GM18508 (cell line): Measurements from ENCODE around the gene OSBPL6.
"Not testable (repeated sequence)": the region's sequence is repeated elsewhere in the genome, so short reads cannot be mapped to it uniquely, and the experiment has no call there.

ENCODE experiments used
- ATAC-seq: cut with Tn5 transposase; IDR thresholded peaks from one replicate; pipeline ENCODE4 v1.9.1; 2021; ENCODE audit warnings: moderate number of reproducible peaks; ENCODE audit not compliant: insufficient read depth, unreplicated experiment

Gene OSBPL6

GRCh38 chr2:178195390-178196166 is 1.3 kb downstream of the OSBPL6 start:
- ATAC-seq = no peak

- ATAC-seq = no peak
These were observed 3.5 kb downstream of the OSBPL6 start for GRCh38 chr2:178197791-178198190.

- ATAC-seq = not testable (repeated sequence)
These were observed 4.1 kb downstream of the OSBPL6 start for GRCh38 chr2:178198441-178198840.

- ATAC-seq = no peak
These were observed 5.0 kb downstream of the OSBPL6 start for GRCh38 chr2:178199334-178199733.

GRCh38 chr2:178200331-178200730 is 6.0 kb downstream of the OSBPL6 start:
- no peak for ATAC-seq

- ATAC-seq = no peak
These were observed 8.6 kb downstream of the OSBPL6 start for GRCh38 chr2:178202927-178203326.

GRCh38 chr2:178204977-178205376 is 10.7 kb downstream of the OSBPL6 start:
- no peak for ATAC-seq

GRCh38 chr2:178205853-178206521 is 11.7 kb downstream of the OSBPL6 start:
- no peak for ATAC-seq

GRCh38 chr2:178208336-178208735 is 14.0 kb downstream of the OSBPL6 start:
- ATAC-seq = no peak

- no peak for ATAC-seq
These were observed 14.5 kb downstream of the OSBPL6 start for GRCh38 chr2:178208817-178209216.

GRCh38 chr2:178211460-178211859 is 17.1 kb downstream of the OSBPL6 start:
- no peak for ATAC-seq

GRCh38 chr2:178211943-178212342 is 17.6 kb downstream of the OSBPL6 start:
- no peak for ATAC-seq

GRCh38 chr2:178213991-178214390 is 19.7 kb downstream of the OSBPL6 start:
- ATAC-seq = no peak

GRCh38 chr2:178219247-178219646 is 24.9 kb downstream of the OSBPL6 start:
- no peak for ATAC-seq

- no peak for ATAC-seq
These were observed 26.5 kb downstream of the OSBPL6 start for GRCh38 chr2:178220814-178221213.

- no peak for ATAC-seq
These were observed 27.2 kb downstream of the OSBPL6 start for GRCh38 chr2:178221556-178221955.

- ATAC-seq = no peak
These were observed 29.5 kb downstream of the OSBPL6 start for GRCh38 chr2:178223806-178224205.

- no peak for ATAC-seq
These were observed 30.9 kb downstream of the OSBPL6 start for GRCh38 chr2:178225006-178225805.

GRCh38 chr2:178227187-178227586 is 32.9 kb downstream of the OSBPL6 start:
- no peak for ATAC-seq

- no peak for ATAC-seq
These were observed 35.6 kb downstream of the OSBPL6 start for GRCh38 chr2:178229927-178230326.

GRCh38 chr2:178230396-178230795 is 36.1 kb downstream of the OSBPL6 start:
- ATAC-seq = no peak
